Mesenchymal stem cell (in vitro differentiated cells and primary cell): ENCODE data around the gene SLC16A7.

Experiments used
- DNase-seq: peaks from one replicate; pipeline ENCODE4 v3.0.0-alpha.2; 2013
- H2AFZ ChIP-seq: one replicate; pipeline ENCODE4 v1.6.1; 2013; ENCODE audit warnings: low read depth, mild to moderate bottlenecking, control low read depth, inconsistent platforms, low read length, moderate library complexity
- H2AK5ac ChIP-seq: 2 replicates; pipeline ENCODE4 v1.6.1; 2013; ENCODE audit warnings: low read length, moderate library complexity, mild to moderate bottlenecking, inconsistent platforms; ENCODE audit not compliant: severe bottlenecking
- H2BK120ac ChIP-seq: one replicate; pipeline ENCODE4 v1.6.1; 2013; ENCODE audit warnings: low read depth, mild to moderate bottlenecking, inconsistent platforms, low read length, moderate library complexity
- H2BK12ac ChIP-seq, 2 experiments: one replicate each; pipeline ENCODE4 v1.6.1; 2013; ENCODE audit warnings: inconsistent platforms in 2 of 2, low read length in 2 of 2, mild to moderate bottlenecking in 2 of 2, moderate library complexity in 2 of 2, control low read depth in 1 of 2
- H2BK15ac ChIP-seq: one replicate; pipeline ENCODE4 v1.6.1; 2013; ENCODE audit warnings: mild to moderate bottlenecking, low read depth, inconsistent platforms; ENCODE audit not compliant: poor library complexity, severe bottlenecking
- H2BK5ac ChIP-seq: 2 replicates; pipeline ENCODE4 v1.6.1; 2013; ENCODE audit warnings: low read depth, mild to moderate bottlenecking, low read length, control low read depth, inconsistent platforms; ENCODE audit not compliant: poor library complexity, severe bottlenecking
- H3K14ac ChIP-seq, 2 experiments: one replicate each; pipeline ENCODE4 v1.6.1; 2013; ENCODE audit warnings: inconsistent platforms in 2 of 2, low read length in 2 of 2, control low read depth in 1 of 2, mild to moderate bottlenecking in 1 of 2, moderate library complexity in 1 of 2
- H3K18ac ChIP-seq, 2 experiments: one replicate each; pipeline ENCODE4 v1.6.1; 2013; ENCODE audit warnings: inconsistent platforms in 2 of 2, low read length in 2 of 2, control low read depth in 1 of 2, low read depth in 1 of 2, mild to moderate bottlenecking in 1 of 2
- H3K23ac ChIP-seq, 2 experiments: one replicate each; pipeline ENCODE4 v1.6.1; 2013; ENCODE audit warnings: inconsistent platforms in 2 of 2, low read length in 2 of 2, mild to moderate bottlenecking in 2 of 2, moderate library complexity in 2 of 2, control low read depth in 1 of 2
- H3K27ac ChIP-seq: 2 replicates; pipeline ENCODE4 v1.5.1; 2013; ENCODE audit warnings: mild to moderate bottlenecking, moderate library complexity, low read length, control low read depth, inconsistent platforms; ENCODE audit not compliant: poor library complexity, severe bottlenecking
- H3K27me3 ChIP-seq, 2 experiments: 2 replicates each; pipeline versions ENCODE4 v1.6.1 to v1.7.0; 2013; ENCODE audit warnings: low read length in 2 of 2, mild to moderate bottlenecking in 2 of 2, moderate library complexity in 2 of 2, control low read depth in 1 of 2, inconsistent platforms in 1 of 2; ENCODE audit not compliant: control insufficient read depth in 1 of 2, insufficient read depth in 1 of 2
- H3K36me3 ChIP-seq, 2 experiments: 2 replicates each; pipeline versions ENCODE4 v1.6.1 to v1.7.0; 2013; ENCODE audit warnings: low read length in 2 of 2, control low read depth in 1 of 2, inconsistent platforms in 1 of 2, low read depth in 1 of 2, mild to moderate bottlenecking in 1 of 2; ENCODE audit not compliant: insufficient read depth in 2 of 2, control insufficient read depth in 1 of 2
- H3K4ac ChIP-seq, 2 experiments: one replicate each; pipeline ENCODE4 v1.6.1; 2013; ENCODE audit warnings: inconsistent platforms in 2 of 2, low read length in 2 of 2, mild to moderate bottlenecking in 2 of 2, moderate library complexity in 2 of 2, control low read depth in 1 of 2, low read depth in 1 of 2
- H3K4me1 ChIP-seq: 2 replicates; pipeline ENCODE4 v1.6.1; 2013; ENCODE audit warnings: low read depth, low read length, control low read depth; ENCODE audit not compliant: control insufficient read depth, insufficient read depth
- H3K4me2 ChIP-seq: 2 replicates; pipeline ENCODE4 v1.6.1; 2013; ENCODE audit warnings: low read length, mild to moderate bottlenecking, inconsistent platforms; ENCODE audit not compliant: poor library complexity, severe bottlenecking
- H3K4me3 ChIP-seq, 2 experiments: 2 replicates each; pipeline versions ENCODE4 v1.5.1 to v1.7.0; 2013; ENCODE audit warnings: low read length in 2 of 2, mild to moderate bottlenecking in 2 of 2, control low read depth in 1 of 2, low read depth in 1 of 2; ENCODE audit not compliant: insufficient read depth in 1 of 2
- H3K79me1 ChIP-seq: replicated peaks from 2 replicates; pipeline ENCODE4 v1.6.1; 2013; ENCODE audit warnings: mild to moderate bottlenecking, control low read depth, low read length, inconsistent platforms; ENCODE audit not compliant: poor library complexity, severe bottlenecking
- H3K9ac ChIP-seq: 2 replicates; pipeline ENCODE4 v1.7.0; 2013; ENCODE audit warnings: mild to moderate bottlenecking, low read length, moderate library complexity
- H3K9me3 ChIP-seq: 2 replicates; pipeline ENCODE4 v1.7.0; 2013; ENCODE audit warnings: mild to moderate bottlenecking, low read length; ENCODE audit not compliant: control insufficient read depth
- H4K8ac ChIP-seq: one replicate; pipeline ENCODE4 v1.6.1; 2013; ENCODE audit warnings: inconsistent platforms, mild to moderate bottlenecking, low read length, moderate library complexity
- H4K91ac ChIP-seq: one replicate; pipeline ENCODE4 v1.6.1; 2013; ENCODE audit warnings: mild to moderate bottlenecking, low read length, inconsistent platforms
- WGBS: methylation state at CpG from one replicate; pipeline ENCODE4 v1.1.7; 2013; ENCODE audit warnings: mixed read lengths; 5-methylcytosine and 5-hydroxymethylcytosine counted together

Gene SLC16A7

GRCh38 chr12:59594943-59595500 is 807 bp upstream of the SLC16A7 start:
- no peak overlapping the region for H4K8ac ChIP-seq
- WGBS: 100% methylated on average over 2 of the region's 4 CpGs
- no peak overlapping the region for H2AK5ac ChIP-seq
- H3K23ac ChIP-seq: no peak overlapping the region
- H3K14ac ChIP-seq: no peak overlapping the region
- H3K27me3 ChIP-seq: no peaks in the 10 kb centered on the region
- no peak overlapping the region for H3K4ac ChIP-seq
- peaks cover 3% of the 10 kb centered on the region for H3K4me1 ChIP-seq
- H2BK5ac ChIP-seq: no peak overlapping the region
- H3K79me1 ChIP-seq: peaks cover 5% of the 10 kb centered on the region
- no peak overlapping the region for H2AFZ ChIP-seq
- no peak overlapping the region for H4K91ac ChIP-seq
- H2BK120ac ChIP-seq: no peak overlapping the region
- no peaks in the 10 kb centered on the region for H3K9me3 ChIP-seq
- no peak overlapping the region for H3K18ac ChIP-seq
- DNase-seq: no peak
- H2BK15ac ChIP-seq: no peak overlapping the region
- H2BK12ac ChIP-seq: no peak overlapping the region
- H3K36me3 ChIP-seq: peaks cover 0 to 8% of the 10 kb centered on the region in 2 experiments
- H3K4me2 ChIP-seq: peak overlapping the region; percentile 36
- H3K27ac ChIP-seq: no peak overlapping the region
- peak overlapping the region; percentile 90 for H3K9ac ChIP-seq
- peak overlapping the region in 1 of 2 experiments; percentile 87 for H3K4me3 ChIP-seq

GRCh38 chr12:59595565-59595882 is 305 bp upstream of the SLC16A7 start:
- WGBS: 0% methylated on average over 5 of the region's 5 CpGs
- Histone ChIP-seq H3K27me3 (no peaks in the 10 kb centered on the region), H3K27ac (peak overlapping the region; percentile 31), H3K79me1 (peaks cover 5% of the 10 kb centered on the region), H3K18ac (peak overlapping the region in 1 of 2 experiments; percentile 28), H3K4me2 (peak overlapping the region; percentile 36), H2AFZ (peak overlapping the region; percentile 46), H3K4ac (no peak overlapping the region), H2BK15ac (no peak overlapping the region), H3K9me3 (no peaks in the 10 kb centered on the region), H3K4me1 (peaks cover 3% of the 10 kb centered on the region), H3K36me3 (peaks cover 0 to 8% of the 10 kb centered on the region in 2 experiments), H4K8ac (no peak overlapping the region), H3K14ac (no peak overlapping the region), H3K9ac (peak overlapping the region; percentile 90), H3K4me3 (peak overlapping the region; percentile 38 to 87), H2AK5ac (no peak overlapping the region), H3K23ac (no peak overlapping the region), H2BK120ac (no peak overlapping the region), H4K91ac (no peak overlapping the region), H2BK12ac (no peak overlapping the region), H2BK5ac (no peak overlapping the region)
- DNase-seq: no peak

GRCh38 chr12:59597385-59597781 is 1.6 kb downstream of the SLC16A7 start:
- Histone ChIP-seq H2BK12ac (peak overlapping the region in 1 of 2 experiments; percentile 57), H3K4ac (peak overlapping the region in 1 of 2 experiments; percentile 80), H4K91ac (no peak overlapping the region), H3K14ac (no peak overlapping the region), H2AFZ (peak overlapping the region; percentile 33), H3K27me3 (no peaks in the 10 kb centered on the region), H2AK5ac (peak overlapping the region; percentile 21), H3K9me3 (no peaks in the 10 kb centered on the region), H3K4me1 (peaks cover 3% of the 10 kb centered on the region), H3K27ac (peak overlapping the region; percentile 81), H4K8ac (peak overlapping the region; percentile 45), H3K4me2 (peak overlapping the region; percentile 99), H3K23ac (no peak overlapping the region), H3K79me1 (peaks cover 5% of the 10 kb centered on the region), H2BK15ac (no peak overlapping the region), H2BK5ac (no peak overlapping the region), H3K36me3 (peaks cover 0 to 8% of the 10 kb centered on the region in 2 experiments), H3K9ac (peak overlapping the region; percentile 95), H3K18ac (peak overlapping the region; percentile 34 to 37), H3K4me3 (peak overlapping the region in 1 of 2 experiments; percentile 87), H2BK120ac (no peak overlapping the region)
- 22% methylated on average over 2 of the region's 2 CpGs for WGBS
- peak; percentile 95 for DNase-seq

- no peak overlapping the region for H3K18ac ChIP-seq
- H4K91ac ChIP-seq: no peak overlapping the region
- DNase-seq: peak; percentile 56
- H2BK12ac ChIP-seq: no peak overlapping the region
- H3K79me1 ChIP-seq: peaks cover 5% of the 10 kb centered on the region
- H3K4ac ChIP-seq: no peak overlapping the region
- no peak overlapping the region for H2BK120ac ChIP-seq
- H3K36me3 ChIP-seq: peaks cover 0 to 17% of the 10 kb centered on the region in 2 experiments
- no peak overlapping the region for H3K9ac ChIP-seq
- no peak overlapping the region for H3K23ac ChIP-seq
- H2BK5ac ChIP-seq: no peak overlapping the region
- no peak overlapping the region for H4K8ac ChIP-seq
- H2BK15ac ChIP-seq: no peak overlapping the region
- no peaks in the 10 kb centered on the region for H3K27me3 ChIP-seq
- H3K27ac ChIP-seq: no peak overlapping the region
- no peak overlapping the region for H3K4me3 ChIP-seq
- peaks cover 3% of the 10 kb centered on the region for H3K4me1 ChIP-seq
- no peaks in the 10 kb centered on the region for H3K9me3 ChIP-seq
- no peak overlapping the region for H3K14ac ChIP-seq
- no peak overlapping the region for H2AK5ac ChIP-seq
- no peak overlapping the region for H3K4me2 ChIP-seq
- no peak overlapping the region for H2AFZ ChIP-seq
Observed at GRCh38 chr12:59600171-59600570, 4.3 kb downstream of the SLC16A7 start.
